ENCODE data around the gene ATP5PO. TPM values are rescaled to one million over a fixed set of nuclear protein-coding genes. Genes with fewer than 3 reads are reported as not detected.
"Not testable (repeated sequence)": the region's sequence is repeated elsewhere in the genome, so short reads cannot be mapped to it uniquely, and the experiment has no call there.

Gene ATP5PO
- total RNA-seq, 1 experiment from 2014 or later: 210 TPM

DNA sequence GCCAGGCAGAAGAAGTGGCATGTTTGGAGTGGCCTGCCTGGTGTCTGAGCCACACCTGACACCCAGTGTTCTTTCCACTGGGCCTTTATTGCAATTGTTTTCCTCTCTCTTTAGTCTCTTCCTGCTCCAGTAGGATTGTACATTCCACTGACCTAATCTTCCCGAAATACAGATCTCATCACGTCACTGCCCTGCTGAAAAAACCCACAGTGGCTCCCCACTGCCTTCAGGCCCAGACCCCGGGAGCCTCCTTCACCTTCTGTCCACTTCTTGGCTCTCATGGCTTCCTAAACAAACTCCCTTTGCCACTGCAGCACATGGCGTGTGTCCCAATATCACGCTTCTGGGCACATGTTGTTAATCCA is 25.3 kb upstream of the ATP5PO start:
- DNase-seq (ENCODE audit: low read depth): peak; percentile 42

DNA sequence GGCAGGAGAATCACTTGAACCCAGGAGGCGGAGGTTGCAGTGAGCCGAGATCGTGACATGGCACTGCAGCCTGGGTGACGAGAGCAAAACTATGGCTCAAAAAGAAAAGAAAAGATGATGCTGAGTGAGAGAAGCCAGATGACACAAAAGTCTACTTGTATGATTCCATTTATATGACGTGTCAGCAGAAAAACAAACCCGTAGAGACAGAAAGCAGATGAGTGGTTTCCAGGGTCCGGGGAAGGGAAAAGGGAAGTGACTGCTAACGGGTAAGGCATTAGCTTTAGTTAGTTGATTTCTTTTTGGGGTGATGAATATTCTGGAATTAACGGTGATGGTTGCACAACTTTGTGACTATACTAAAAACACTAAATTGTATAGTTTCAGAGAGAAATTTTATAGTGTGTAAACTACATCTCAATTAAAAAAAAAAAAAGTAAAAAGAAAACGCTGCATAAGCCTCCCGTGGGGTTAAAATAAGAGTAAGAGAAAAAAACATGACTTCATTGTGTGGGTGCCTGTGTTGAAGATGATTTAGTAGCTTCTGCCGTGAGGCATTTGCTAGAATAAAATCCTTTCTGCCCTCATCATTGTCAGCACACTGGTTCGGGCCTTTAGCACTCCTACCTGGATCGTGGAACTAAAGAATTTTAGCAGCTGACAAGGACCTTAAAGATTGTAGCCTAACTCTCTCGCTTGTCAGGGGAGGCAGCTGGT is 24.7 kb upstream of the ATP5PO start:
- peak; percentile 92 for DNase-seq (ENCODE audit: low read depth)

DNA sequence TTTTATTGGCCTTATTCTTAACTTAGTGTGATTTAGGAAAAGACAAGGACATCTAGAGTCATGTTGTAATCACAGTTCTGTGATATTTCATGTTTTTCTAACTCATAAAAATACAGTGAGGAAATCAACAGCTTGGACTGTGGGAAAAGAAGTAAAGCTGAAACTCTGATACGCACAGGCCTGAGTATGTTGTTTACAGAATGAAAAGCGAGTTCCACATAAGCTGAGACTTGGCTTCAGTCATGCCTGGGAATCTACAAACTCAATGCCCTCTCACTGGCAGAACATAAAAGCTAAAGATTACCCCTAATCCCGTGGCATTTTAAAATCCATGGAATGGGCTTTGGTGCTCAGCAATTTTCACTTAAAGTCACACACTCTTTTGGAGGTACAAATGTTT is 23.6 kb upstream of the ATP5PO start:
- no peak for DNase-seq (ENCODE audit: low read depth)

DNA sequence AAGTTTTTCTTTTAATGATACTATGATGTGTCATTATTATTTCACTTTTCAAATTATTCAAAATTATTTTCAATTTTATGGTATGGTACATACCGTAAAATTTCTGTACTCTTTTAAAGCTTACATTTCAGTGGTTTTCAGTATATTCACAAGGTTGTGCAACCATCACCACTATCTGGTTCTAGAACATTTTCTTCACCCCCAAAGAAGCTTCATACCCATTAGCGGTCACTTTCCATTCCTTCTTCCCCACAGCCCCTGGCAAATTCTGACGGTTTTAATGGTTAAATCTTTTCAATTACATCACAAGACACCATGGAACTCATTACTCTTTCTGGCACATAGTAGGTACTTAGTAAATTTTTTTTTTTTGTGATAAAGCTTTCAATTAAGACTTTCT is 22.8 kb upstream of the ATP5PO start:
- no peak for DNase-seq (ENCODE audit: low read depth)

DNA sequence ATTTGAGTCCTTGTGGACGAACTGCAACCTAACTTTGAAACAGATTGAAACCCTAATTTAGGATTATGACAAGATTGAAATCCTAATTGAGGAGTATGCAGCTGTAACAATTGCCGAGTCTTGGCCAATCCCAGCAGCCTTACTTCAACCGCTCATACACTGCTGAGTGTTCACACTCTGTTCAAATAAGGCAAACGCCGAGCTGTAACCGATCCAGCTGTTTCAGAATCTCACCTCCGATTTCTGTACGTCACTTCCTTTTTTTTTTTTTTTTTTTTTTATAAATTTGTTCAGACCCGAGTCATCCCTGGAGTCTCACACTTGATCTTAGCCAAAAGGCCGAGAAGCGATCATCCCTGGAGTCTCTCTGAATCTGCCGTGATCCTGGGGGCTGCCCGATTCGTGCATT is 22.3 kb upstream of the ATP5PO start:
- no peak for DNase-seq (ENCODE audit: low read depth)

DNA sequence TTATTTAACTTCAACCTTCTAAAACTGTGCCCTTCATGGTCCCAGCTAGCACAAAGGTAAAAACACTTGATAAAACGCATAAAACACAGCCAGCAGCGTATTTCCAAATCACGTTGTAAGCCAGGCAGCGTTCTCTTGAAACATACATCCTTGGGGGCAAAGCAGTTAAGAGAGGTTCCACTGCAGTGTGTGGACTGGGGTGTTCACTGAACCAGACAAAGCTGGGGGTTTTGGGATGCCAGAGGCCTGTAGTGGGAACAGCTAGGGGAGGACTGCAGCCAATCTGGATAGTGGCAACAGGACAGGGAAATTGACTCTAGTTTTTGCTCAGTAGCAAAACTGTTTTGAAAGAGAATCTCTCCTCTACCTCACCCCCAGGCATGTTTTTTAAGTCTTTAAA is 21.5 kb upstream of the ATP5PO start:
- no peak for DNase-seq (ENCODE audit: low read depth)

DNA sequence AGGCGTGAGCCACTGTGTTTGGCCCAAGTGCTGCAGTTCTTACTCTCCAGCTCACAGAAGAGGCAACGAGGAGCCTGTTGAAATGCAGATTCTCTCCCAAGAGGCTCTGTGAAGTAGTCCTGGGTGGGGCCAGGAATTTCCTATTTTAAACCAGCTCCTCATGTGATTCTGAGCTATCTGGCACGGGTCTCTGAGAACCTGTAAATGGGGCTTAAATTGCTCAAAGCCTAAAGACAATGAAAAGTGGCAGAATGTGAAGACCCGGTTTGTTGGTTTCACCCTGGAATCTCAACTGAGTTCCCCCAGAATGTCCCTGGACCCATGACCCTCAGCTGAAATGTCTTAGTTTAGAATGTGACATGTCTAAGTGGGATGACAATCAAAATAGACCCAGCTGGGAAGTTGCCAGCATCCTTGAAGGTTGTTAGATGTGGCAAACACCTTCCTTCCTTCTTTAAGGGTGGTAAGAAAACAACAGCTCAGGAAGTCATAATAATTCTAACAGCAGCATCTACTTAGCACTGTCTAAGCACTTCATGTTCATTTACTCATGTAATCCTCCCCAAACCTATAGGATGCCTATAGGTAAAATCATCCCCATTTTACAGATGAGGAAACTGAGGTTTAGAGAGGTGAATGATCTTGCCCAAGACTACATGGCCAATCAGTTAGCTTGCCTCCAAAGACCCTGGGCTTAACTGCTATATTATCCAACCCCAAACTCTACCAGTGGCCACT is 20.9 kb upstream of the ATP5PO start:
- DNase-seq (ENCODE audit: low read depth): peak; percentile 18

DNA sequence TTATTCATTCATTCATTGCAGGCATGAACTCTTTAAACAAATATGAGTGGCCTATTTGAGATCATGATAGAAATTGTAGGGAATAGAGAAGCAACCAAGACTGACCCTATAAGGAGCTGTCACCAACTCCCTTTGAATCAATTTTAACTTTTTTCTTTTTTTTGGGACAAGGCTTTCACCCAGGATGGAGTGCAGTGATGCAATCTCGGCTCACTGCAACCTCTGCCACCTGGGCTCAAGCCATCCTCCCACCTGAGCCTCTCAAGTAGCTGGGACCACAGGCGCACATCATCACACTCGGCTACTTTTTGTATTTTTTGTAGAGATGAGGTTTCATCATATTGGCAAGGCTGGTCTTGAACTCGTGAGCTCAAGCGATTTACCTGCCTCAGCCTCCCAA is 17.1 kb upstream of the ATP5PO start:
- DNase-seq (ENCODE audit: low read depth): no peak

DNA sequence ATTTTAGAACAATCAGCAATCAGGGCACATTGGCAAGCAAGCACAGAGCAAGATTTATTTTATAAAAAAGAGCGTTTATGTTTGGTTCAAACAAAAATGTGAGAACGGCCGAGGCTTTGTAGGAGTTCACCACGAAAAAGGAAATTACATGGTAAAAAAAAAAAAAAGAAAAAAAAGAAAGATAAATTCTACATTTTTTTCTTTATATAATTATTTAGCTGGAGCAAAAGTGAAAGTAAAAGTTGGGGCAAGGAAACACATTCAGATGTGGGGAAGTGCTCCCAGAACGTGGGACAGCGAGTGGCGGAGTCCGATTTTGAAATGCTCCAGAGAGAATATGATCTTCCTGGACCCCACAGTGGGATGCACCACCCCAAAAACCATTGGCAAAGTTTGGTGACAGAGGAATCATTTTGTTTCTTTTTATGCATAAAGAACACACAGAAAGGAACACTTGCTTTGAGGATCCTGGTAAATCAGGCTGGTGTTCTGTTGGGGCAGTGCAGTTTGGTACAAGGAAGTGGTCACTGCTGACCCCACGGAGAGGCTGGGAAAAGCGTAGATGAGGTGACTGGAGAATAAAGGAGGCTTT is 16.3 kb upstream of the ATP5PO start:
- DNase-seq (ENCODE audit: low read depth): peak; percentile 18

DNA sequence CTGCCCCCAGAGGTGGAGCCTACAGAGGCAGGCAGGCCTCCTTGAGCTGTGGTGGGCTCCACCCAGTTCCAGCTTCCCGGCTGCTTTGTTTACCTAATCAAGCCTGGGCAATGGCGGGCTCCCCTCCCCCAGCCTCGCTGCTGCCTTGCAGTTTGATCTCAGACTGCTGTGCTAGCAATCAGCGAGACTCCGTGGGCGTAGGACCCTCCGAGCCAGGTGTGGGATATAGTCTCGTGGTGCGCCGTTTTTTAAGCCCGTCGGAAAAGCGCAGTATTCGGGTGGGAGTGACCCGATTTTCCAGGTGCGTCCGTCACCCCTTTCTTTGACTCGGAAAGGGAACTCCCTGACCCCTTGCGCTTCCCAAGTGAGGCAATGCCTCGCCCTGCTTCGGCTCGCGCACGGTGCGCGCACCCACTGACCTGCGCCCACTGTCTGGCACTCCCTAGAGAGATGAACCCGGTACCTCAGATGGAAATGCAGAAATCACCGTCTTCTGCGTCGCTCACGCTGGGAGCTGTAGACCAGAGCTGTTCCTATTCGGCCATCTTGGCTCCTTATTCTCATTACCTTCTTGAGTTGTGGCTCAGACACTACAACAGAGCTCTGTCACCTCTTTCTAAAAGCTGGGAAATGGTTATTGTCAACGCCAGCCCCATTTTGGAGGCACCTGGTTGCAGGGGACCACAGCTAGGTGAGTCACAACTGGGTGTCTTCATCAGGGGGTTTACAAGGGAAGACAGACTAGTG is 15.6 kb upstream of the ATP5PO start:
- DNase-seq (ENCODE audit: low read depth): not testable (repeated sequence)

DNA sequence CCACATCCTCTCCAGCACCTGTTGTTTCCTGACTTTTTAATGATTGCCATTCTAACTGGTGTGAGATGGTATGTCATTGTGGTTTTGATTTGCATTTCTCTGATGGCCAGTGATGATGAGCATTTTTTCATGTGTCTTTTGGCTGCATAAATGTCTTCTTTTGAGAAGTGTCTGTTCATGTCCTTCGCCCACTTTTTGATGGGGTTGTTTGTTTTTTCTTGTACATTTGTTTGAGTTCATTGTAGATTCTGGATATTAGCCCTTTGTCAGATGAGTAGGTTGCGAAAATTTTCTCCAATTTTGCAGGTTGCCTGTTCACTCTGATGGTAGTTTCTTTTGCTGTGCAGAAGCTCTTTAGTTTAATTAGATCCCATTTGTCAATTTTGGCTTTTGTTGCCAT is 10.6 kb upstream of the ATP5PO start:
- DNase-seq (ENCODE audit: low read depth): not testable (repeated sequence)

DNA sequence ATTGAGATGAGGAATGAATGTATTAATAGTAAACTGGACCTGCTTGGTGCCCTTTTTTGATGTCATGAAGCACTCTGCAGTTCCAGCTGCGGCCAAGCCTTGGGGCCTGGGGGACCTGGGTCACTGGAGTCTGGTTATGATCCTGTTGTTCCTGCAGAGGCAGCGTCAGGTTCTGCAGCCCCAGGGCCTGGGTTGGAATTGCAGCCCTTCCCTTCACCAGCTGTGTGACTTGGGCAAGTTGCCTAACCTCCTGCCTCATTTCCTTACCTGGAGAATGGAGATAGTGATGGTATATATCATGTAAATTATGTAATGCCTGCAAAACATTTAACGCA is 9.1 kb upstream of the ATP5PO start:
- DNase-seq (ENCODE audit: low read depth): no peak

DNA sequence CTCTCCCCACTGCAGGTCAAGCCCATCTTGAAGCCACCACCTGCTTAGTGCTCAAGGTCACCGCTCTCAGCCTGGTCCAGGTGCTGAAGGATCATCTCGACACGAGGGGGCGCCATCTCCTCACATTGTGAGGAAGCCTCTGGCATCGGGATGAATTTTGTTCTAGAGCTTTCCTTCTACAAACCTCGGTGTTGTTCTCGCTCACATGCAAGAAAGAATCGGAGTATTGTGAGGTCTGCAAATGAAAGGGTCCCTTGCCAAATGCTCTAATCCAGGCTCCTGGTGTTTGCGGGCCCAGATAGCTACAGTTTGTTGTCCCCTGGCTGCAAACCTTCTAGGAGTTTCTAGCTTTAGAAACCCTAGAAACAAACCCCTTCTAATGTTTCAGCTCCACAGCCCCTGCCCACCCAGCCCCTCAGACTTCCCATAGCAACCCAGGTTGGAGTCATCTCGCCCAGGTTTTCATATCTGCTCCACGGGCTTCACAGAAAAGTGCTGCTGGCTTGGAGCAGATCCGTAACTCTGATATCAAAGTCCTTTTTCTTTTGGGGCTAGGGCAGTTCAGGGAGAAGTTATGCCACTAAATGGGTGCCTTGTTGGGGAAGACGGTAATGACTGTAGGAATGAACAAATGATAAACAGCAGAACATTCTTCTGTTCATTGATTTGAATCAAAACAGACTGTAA is 8.6 kb upstream of the ATP5PO start:
- DNase-seq (ENCODE audit: low read depth): peak; percentile 77

DNA sequence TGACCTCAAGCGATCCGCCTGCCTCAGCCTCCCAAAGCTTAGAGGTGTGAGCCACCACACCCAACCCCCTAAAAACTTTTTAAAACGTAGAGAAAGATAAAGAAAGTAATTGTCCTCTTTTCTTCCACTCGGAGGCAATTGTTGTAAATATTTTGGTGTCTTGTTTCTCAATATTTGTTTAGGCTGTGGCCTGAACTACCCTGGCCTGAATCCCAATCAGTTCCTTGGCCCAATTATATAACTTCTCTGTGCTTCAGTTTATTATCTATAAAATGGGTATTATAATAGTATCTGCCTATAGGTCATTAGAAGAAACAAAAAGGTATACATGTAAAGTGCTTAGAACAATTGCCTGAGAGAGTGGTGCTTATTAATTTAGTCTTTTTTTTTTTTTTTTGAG is 1.8 kb upstream of the ATP5PO start:
- no peak for DNase-seq (ENCODE audit: low read depth)

DNA sequence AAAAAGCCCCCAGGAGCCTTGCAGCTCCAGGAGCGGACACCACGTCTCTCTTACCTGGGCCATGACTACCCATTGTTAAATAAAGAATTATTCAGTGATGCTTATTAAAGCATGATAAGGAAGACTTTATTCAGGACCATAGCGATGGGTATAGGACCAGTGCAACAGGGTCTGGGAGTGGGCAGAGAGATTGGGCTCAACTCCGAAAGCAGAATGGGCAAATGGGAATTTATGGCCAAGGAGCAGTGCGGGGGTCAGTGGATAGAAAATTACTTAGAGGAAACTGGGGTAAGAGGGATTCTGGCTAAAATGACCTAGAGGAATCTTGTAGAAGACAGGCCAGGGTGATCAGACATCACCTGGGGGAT is 580 bp upstream of the ATP5PO start:
- no peak for DNase-seq (ENCODE audit: low read depth)

DNA sequence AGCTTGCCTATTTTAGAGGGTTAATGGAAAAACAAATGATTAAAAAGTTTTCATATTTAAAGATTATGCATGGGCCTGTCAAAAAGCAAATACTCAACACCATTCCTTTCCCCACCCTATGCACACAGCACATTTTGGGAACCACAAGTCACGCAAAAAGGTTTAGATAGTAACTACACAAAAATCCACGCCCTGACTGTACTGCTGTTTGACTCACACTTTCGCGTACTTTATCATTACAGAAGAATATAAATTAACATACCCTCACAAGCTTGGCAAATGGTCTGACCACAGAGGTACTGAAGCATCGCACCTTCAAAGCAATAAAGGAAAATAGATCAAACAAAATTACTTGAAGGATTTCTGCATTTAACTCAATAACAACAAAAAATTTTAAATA is 1.4 kb downstream of the ATP5PO start:
- no peak for DNase-seq (ENCODE audit: low read depth)

DNA sequence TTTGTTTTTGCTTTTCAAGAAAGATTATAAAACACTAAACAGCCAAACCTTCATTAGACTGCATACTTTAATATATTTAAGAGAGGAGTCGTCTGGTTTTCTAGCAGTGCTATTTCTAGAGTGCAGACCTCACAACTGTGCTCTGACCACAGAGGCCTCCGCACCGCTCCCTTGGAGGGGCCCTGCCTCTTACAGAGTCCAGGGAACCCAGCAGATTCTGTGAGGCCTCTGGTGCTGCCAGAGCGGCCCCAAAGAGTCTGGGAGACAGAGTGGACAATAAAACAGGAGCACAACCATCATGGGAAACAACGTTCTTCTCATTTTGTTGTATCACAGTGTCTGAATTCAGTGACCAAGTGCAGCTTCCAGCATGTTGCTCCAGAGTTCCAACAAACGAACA is 5.8 kb downstream of the ATP5PO start:
- no peak for DNase-seq (ENCODE audit: low read depth)

DNA sequence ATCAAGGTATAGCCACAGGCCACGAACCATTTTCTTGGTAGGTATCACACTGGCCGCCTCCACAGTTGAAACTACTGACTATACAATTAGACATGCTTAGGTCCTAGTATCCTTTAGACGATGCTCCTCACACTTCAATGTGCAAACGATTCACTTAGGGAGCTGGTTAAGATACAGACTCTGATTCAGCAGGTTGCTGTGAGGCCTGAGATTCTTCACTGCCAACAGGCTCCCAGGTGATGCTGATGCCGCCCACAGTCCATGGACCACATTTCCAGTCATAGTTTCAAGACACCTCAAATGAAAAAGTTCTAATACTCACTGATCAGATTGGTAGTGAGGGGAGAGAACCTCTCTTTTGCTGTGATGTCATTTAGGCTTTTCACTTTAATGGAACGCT is 6.8 kb downstream of the ATP5PO start:
- no peak for DNase-seq (ENCODE audit: low read depth)

DNA sequence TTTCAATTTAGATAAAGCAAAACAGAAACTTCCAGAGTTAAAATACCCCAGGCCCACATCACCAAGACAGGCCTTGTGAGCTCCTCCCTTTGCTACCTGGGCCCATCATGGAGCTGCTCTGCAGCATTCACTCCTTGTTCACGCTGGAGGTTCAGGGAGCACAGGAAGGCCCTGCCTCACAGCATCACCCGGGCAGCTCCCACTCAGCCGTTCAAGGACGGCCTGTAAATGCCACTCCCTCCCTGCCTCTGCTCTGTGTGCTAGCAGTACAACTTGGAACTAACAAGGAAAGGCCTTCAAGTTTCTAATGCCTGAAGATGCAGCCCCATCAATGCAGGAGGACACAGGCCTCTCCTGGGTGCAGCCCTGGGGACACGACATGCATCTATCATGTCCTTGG is 11.6 kb downstream of the ATP5PO start:
- DNase-seq (ENCODE audit: low read depth): no peak

DNA sequence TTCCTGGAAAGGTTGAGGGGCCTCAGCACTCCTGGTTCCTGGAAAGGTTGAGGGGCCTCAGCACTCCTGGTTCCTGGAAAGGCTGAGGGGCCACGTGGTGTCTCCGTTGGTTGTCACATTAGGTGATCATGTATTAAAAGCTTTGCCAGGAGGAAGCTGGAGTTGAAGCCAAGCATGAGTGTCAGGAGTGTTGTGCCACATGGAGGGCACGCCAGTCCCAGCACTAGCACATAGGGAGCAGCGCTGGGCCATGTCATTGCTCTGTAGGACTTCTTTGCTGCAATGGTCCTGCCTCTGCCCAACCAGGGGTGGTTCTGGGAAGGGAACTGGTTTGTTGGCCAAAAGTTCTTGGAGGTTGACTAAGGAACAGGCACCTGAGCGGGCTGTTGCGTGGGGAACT is 13.3 kb downstream of the ATP5PO start:
- DNase-seq (ENCODE audit: low read depth): no peak

DNA sequence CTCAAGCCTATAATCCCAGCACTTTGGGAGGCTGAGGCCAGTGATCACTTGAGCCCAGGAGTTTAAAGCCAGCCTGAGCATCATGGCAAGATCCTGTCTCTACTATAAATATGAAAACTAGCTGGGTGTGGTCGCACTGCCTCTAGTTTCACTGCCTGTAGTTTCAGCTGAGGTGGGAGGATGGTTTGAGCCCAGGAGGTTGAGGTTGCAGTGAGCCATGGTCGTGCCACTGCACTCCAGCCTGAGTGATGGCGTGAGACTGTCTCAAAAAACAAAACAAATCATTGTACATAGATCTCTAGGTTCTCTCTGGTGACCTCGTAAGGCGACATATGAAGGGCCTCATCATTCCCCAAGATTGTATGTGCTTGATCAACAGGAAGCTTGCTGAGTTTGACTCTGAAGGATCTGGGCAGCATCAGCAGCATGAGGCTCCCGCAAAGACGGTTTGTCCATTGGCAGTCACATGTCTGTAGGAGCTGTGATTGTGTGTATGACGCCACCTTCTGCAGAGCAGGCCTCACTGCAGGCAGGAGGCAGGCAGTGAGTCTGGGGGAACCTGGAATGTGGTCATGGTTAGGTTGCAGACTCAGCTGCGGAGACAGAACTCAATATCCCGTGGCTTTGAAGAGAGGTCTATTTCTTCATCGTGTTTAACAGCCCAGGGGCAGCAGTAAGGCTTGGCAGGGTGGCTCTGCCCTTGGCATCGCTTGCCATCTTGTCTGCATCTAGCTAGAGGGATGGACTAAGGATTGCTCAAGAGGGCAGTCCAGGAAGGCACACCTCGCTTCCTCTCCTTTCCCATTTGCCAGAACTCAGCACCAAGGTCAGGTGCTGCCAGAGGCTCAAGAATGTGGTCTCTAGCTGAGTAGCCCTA is 14.0 kb downstream of the ATP5PO start:
- peak; percentile 64 for DNase-seq (ENCODE audit: low read depth)

Data from LHCN-M2 (cell line).